Erythroblast (primary cell): ENCODE results near the gene IFITM2.

Experiments used
- GATA1 ChIP-seq: IDR thresholded peaks from 2 replicates; pipeline ENCODE4 v1.6.1; 2011; ENCODE audit warnings: low read depth, mild to moderate bottlenecking, control low read depth, low read length, moderate library complexity
- POLR2A ChIP-seq: IDR thresholded peaks from 2 replicates; pipeline ENCODE4 v1.6.1; 2011; ENCODE audit warnings: mild to moderate bottlenecking, low read length

- TF ChIP-seq POLR2A, result no peak
- TF ChIP-seq GATA1, result no peak
These were observed 18.4 kb downstream of the IFITM2 start for GRCh38 chr11:325796-326591.
